ENCODE results near the gene PPP4R4.

GRCh38 chr14:94143711-94144110 lies 30.4 kb upstream of the PPP4R4 start:
- no peak for TF ChIP-seq CTCF (IDR thresholded peaks at IDR 0.05)
- no peak for TF ChIP-seq POLR2A (IDR thresholded peaks at IDR 0.05)
- TF ChIP-seq EP300 (IDR thresholded peaks at IDR 0.05): no peak
